GM18517 (cell line): ENCODE data around the gene CFAP43.
"Not testable (repeated sequence)": the region's sequence is repeated elsewhere in the genome, so short reads cannot be mapped to it uniquely, and the experiment has no call there.

Experiments
- ATAC-seq: cut with Tn5 transposase; IDR thresholded peaks from one replicate; pipeline ENCODE4 v1.9.1; 2021; ENCODE audit warnings: mild to moderate bottlenecking, moderate library complexity; ENCODE audit not compliant: unreplicated experiment

CFAP43 gene

GRCh38 chr10:104258209-104258608, 26.0 kb upstream of the CFAP43 start:
- ATAC-seq = no peak

GRCh38 chr10:104257235-104257634, 25.1 kb upstream of the CFAP43 start:
- no peak for ATAC-seq

GRCh38 chr10:104256335-104256961, 24.3 kb upstream of the CFAP43 start:
- no peak for ATAC-seq

- ATAC-seq = no peak
These were observed 23.3 kb upstream of the CFAP43 start for GRCh38 chr10:104255311-104255981.

GRCh38 chr10:104254493-104255310, 22.5 kb upstream of the CFAP43 start, which contains the start of gene GSTO1:
Gene GSTO1, plus strand, starts transcription at chr10:104254892. Its CDS starts 37 bp downstream, at chr10:104254929.
- ATAC-seq = no peak

- no peak for ATAC-seq
These were observed 21.6 kb upstream of the CFAP43 start for GRCh38 chr10:104253606-104254410.

GRCh38 chr10:104253106-104253505, 20.9 kb upstream of the CFAP43 start:
- no peak for ATAC-seq

- ATAC-seq = no peak
These were observed 20.2 kb upstream of the CFAP43 start for GRCh38 chr10:104252368-104252767.

- ATAC-seq = no peak
These were observed 19.3 kb upstream of the CFAP43 start for GRCh38 chr10:104251443-104251842.

- no peak for ATAC-seq
These were observed 18.2 kb upstream of the CFAP43 start for GRCh38 chr10:104250371-104250770.

GRCh38 chr10:104248931-104249330, 16.8 kb upstream of the CFAP43 start:
- not testable (repeated sequence) for ATAC-seq

GRCh38 chr10:104247513-104248146, 15.5 kb upstream of the CFAP43 start:
- no peak for ATAC-seq

GRCh38 chr10:104246976-104247375, 14.8 kb upstream of the CFAP43 start:
- ATAC-seq = no peak

GRCh38 chr10:104245066-104245632, 13.0 kb upstream of the CFAP43 start:
- ATAC-seq = no peak

GRCh38 chr10:104243512-104243911, 11.3 kb upstream of the CFAP43 start:
- no peak for ATAC-seq

- ATAC-seq = not testable (repeated sequence)
These were observed 10.8 kb upstream of the CFAP43 start for GRCh38 chr10:104243009-104243408.

- ATAC-seq = no peak
These were observed 10.4 kb upstream of the CFAP43 start for GRCh38 chr10:104242545-104242944.

- ATAC-seq = no peak
These were observed 7.9 kb upstream of the CFAP43 start for GRCh38 chr10:104240078-104240477.

GRCh38 chr10:104235801-104236200, 3.6 kb upstream of the CFAP43 start:
- ATAC-seq = no peak

GRCh38 chr10:104234934-104235333, 2.8 kb upstream of the CFAP43 start:
- no peak for ATAC-seq
